Measurements from ENCODE around the gene ARHGAP6.

- TF ChIP-seq POLR2A (IDR thresholded peaks at IDR 0.05; ENCODE audit: extremely low read depth, insufficient read length), result no peak
- no peak for TF ChIP-seq CTCF (IDR thresholded peaks at IDR 0.05; ENCODE audit: low read depth, low read length)
These were observed 73.9 kb downstream of the ARHGAP6 start for GRCh38 chrX:11591723-11592346.
